IMR-90 (cell line): Measurements from ENCODE around the gene PPP1R1A. TPM values are rescaled to one million over a fixed set of nuclear protein-coding genes. Genes with fewer than 3 reads are reported as not detected.

Experiments
- ATAC-seq: fragments of 200-7000 bp; cut with Tn5 transposase; 2 replicates; pipeline ENCODE4 v1.9.1; 2020; ENCODE audit warnings: low read depth, mild to moderate bottlenecking, moderate library complexity
- BruUV-seq: library from RNA; stranded (reverse); fragments of 400-500 nt; replicated peaks from 2 replicates; lab custom pipeline; 2021; lab: Mats Ljungman, UMichigan
- CTCF ChIA-PET: fragments of 300-600 bp; formaldehyde crosslinking; extraction: SDS; loops from one replicate; lab custom pipeline; 2021; ENCODE audit warnings: antibody characterized with exemption; lab: Yijun Ruan, JAX
- POLR2A ChIA-PET: fragments of 300-600 bp; sonication (Branson Sonifier 250); formaldehyde crosslinking; loops from one replicate; lab custom pipeline; 2022; ENCODE audit warnings: antibody characterized with exemption; ENCODE audit not compliant: unreplicated experiment; lab: Charles Lee
- DNase-seq: peaks from one replicate; pipeline ENCODE4 v3.0.0; 2013
- H2AFZ ChIP-seq: replicated peaks from 2 replicates; pipeline ENCODE3; 2013; ENCODE audit warnings: low read length, mild to moderate bottlenecking; ENCODE audit not compliant: poor library complexity
- H2AK5ac ChIP-seq: 2 replicates; pipeline ENCODE4 v1.6.1; 2013; ENCODE audit warnings: low read depth, low read length, inconsistent platforms
- H2AK9ac ChIP-seq: replicated peaks from 2 replicates; pipeline ENCODE3; 2013; ENCODE audit warnings: mild to moderate bottlenecking, low read depth, low read length, moderate library complexity; ENCODE audit not compliant: poor library complexity
- H2BK120ac ChIP-seq: 2 replicates; pipeline ENCODE4 v1.6.1; 2013; ENCODE audit warnings: low read depth, low read length, inconsistent platforms
- H2BK15ac ChIP-seq: 3 replicates; pipeline ENCODE4 v1.6.1; 2013; ENCODE audit warnings: low read depth, low read length, inconsistent platforms
- H2BK20ac ChIP-seq: 2 replicates; pipeline ENCODE4 v1.6.1; 2013; ENCODE audit warnings: low read depth, mild to moderate bottlenecking, inconsistent platforms, low read length, moderate library complexity
- H2BK5ac ChIP-seq: 2 replicates; pipeline ENCODE4 v1.6.1; 2013; ENCODE audit warnings: mild to moderate bottlenecking, low read depth, low read length, inconsistent platforms; ENCODE audit not compliant: poor library complexity, severe bottlenecking
- H3K14ac ChIP-seq: replicated peaks from 2 replicates; pipeline ENCODE4 v1.6.1; 2013; ENCODE audit warnings: low read depth, low read length, inconsistent platforms
- H3K18ac ChIP-seq: 2 replicates; pipeline ENCODE4 v1.6.1; 2013; ENCODE audit warnings: low read depth, low read length, control low read depth
- H3K23ac ChIP-seq: 2 replicates; pipeline ENCODE4 v1.6.1; 2013; ENCODE audit warnings: low read depth, low read length, inconsistent platforms
- H3K27ac ChIP-seq: 2 replicates; pipeline ENCODE4 v1.5.1; 2013; ENCODE audit warnings: mild to moderate bottlenecking, control low read depth, low read length; ENCODE audit not compliant: insufficient read depth
- H3K27me3 ChIP-seq: 2 replicates; pipeline ENCODE4 v1.6.1; 2013; ENCODE audit warnings: low read length; ENCODE audit not compliant: control insufficient read depth, insufficient read depth
- H3K36me3 ChIP-seq: 2 replicates; pipeline ENCODE4 v1.6.1; 2013; ENCODE audit warnings: low read length, mixed read lengths; ENCODE audit not compliant: control insufficient read depth, insufficient read depth
- H3K4ac ChIP-seq: 2 replicates; pipeline ENCODE4 v1.6.1; 2013; ENCODE audit warnings: low read depth, low read length, inconsistent platforms
- H3K4me1 ChIP-seq: 2 replicates; pipeline ENCODE4 v1.6.1; 2013; ENCODE audit warnings: low read length, mixed read lengths; ENCODE audit not compliant: control insufficient read depth, insufficient read depth
- H3K4me2 ChIP-seq: 2 replicates; pipeline ENCODE4 v1.6.1; 2013; ENCODE audit warnings: low read depth, mild to moderate bottlenecking, control low read depth, low read length, moderate library complexity
- H3K4me3 ChIP-seq: 2 replicates; pipeline ENCODE4 v1.5.1; 2013; ENCODE audit warnings: low read depth, mild to moderate bottlenecking, control low read depth, low read length, moderate library complexity; ENCODE audit not compliant: insufficient read depth
- H3K56ac ChIP-seq: 2 replicates; pipeline ENCODE4 v1.6.1; 2013; ENCODE audit warnings: low read length, inconsistent platforms; ENCODE audit not compliant: insufficient read depth; ENCODE audit errors: extremely low read depth
- H3K79me1 ChIP-seq, 2 experiments: 2 replicates each; pipeline ENCODE4 v1.6.1; 2013; ENCODE audit warnings: low read length in 2 of 2, inconsistent platforms in 1 of 2, low read depth in 1 of 2
- H3K9ac ChIP-seq: 2 replicates; pipeline ENCODE4 v1.6.1; 2013; ENCODE audit warnings: low read depth, low read length, control low read depth
- H3K9me1 ChIP-seq: 2 replicates; pipeline ENCODE4 v1.6.1; 2013; ENCODE audit warnings: low read length, inconsistent platforms; ENCODE audit not compliant: insufficient read depth
- H3K9me3 ChIP-seq: 2 replicates; pipeline ENCODE4 v1.6.1; 2013; ENCODE audit warnings: low read length; ENCODE audit not compliant: control insufficient read depth, insufficient read depth
- H4K20me1 ChIP-seq: 2 replicates; pipeline ENCODE4 v1.6.1; 2013; ENCODE audit warnings: low read length, inconsistent platforms; ENCODE audit not compliant: insufficient read depth
- H4K5ac ChIP-seq: 2 replicates; pipeline ENCODE4 v1.6.1; 2013; ENCODE audit warnings: mild to moderate bottlenecking, low read depth, low read length, control low read depth
- H4K8ac ChIP-seq, 2 experiments: 2 replicates each; pipeline ENCODE4 v1.6.1; 2013; ENCODE audit warnings: low read depth in 2 of 2, low read length in 2 of 2, control low read depth in 1 of 2, inconsistent platforms in 1 of 2
- H4K91ac ChIP-seq: 2 replicates; pipeline ENCODE4 v1.6.1; 2013; ENCODE audit warnings: low read depth, low read length, inconsistent platforms; ENCODE audit not compliant: insufficient read depth
- BHLHE40 ChIP-seq: fragments of 150-350 bp; IDR thresholded peaks from 2 replicates; pipeline ENCODE4 v1.6.1; 2016; ENCODE audit warnings: mild to moderate bottlenecking, low read depth, low read length
- CHD1 ChIP-seq: IDR thresholded peaks from 2 replicates; pipeline ENCODE4 v1.6.1; 2012; ENCODE audit warnings: low read depth, low read length, improper control_type of control experiment
- CTCF ChIP-seq: conservative IDR thresholded peaks from 2 replicates; pipeline ENCODE4 v1.5.1; 2012; ENCODE audit warnings: mild to moderate bottlenecking, low read depth, low read length, improper control_type of control experiment
- ELK1 ChIP-seq: fragments of 150-350 bp; IDR thresholded peaks from 2 replicates; pipeline ENCODE4 v1.6.1; 2016; ENCODE audit warnings: low read depth, mild to moderate bottlenecking, low read length, moderate library complexity, borderline replicate concordance
- FOS ChIP-seq: fragments of 150-350 bp; IDR thresholded peaks from 2 replicates; pipeline ENCODE4 v1.6.1; 2016; ENCODE audit warnings: low read depth, low read length
- MAFK ChIP-seq: IDR thresholded peaks from 2 replicates; pipeline ENCODE4 v1.6.1; 2012; ENCODE audit warnings: low read depth, low read length, improper control_type of control experiment
- MAZ ChIP-seq: IDR thresholded peaks from 2 replicates; pipeline ENCODE4 v1.6.1; 2012; ENCODE audit warnings: low read depth, mild to moderate bottlenecking, low read length, improper control_type of control experiment, moderate library complexity, borderline replicate concordance
- NFE2L2 ChIP-seq: fragments of 150-350 bp; IDR thresholded peaks from 2 replicates; pipeline ENCODE4 v1.6.1; 2016; ENCODE audit warnings: low read depth, mild to moderate bottlenecking, low read length
- RCOR1 ChIP-seq: IDR thresholded peaks from 2 replicates; pipeline ENCODE4 v1.6.1; 2012; ENCODE audit warnings: mild to moderate bottlenecking, low read length, improper control_type of control experiment; ENCODE audit not compliant: insufficient replicate concordance
- RFX5 ChIP-seq: IDR thresholded peaks from 2 replicates; pipeline ENCODE4 v1.8.0; 2012; ENCODE audit warnings: low read depth, mild to moderate bottlenecking, low read length, moderate library complexity
- SMC3 ChIP-seq: fragments of 150-350 bp; IDR thresholded peaks from 2 replicates; pipeline ENCODE4 v1.6.1; 2016; ENCODE audit warnings: low read depth, mild to moderate bottlenecking, antibody characterized with exemption, low read length, moderate library complexity
- USF2 ChIP-seq: fragments of 150-350 bp; IDR thresholded peaks from 2 replicates; pipeline ENCODE4 v1.6.1; 2017; ENCODE audit warnings: mild to moderate bottlenecking, antibody characterized with exemption, low read length, low read depth
- WGBS, 2 experiments: methylation state at CpG; one replicate each; pipeline versions ENCODE4 v1.1.5 to v1.1.7; 2013; ENCODE audit warnings: missing lambda C conversion rate in 2 of 2; ENCODE audit not compliant: insufficient read length in 1 of 2; ENCODE audit errors: extremely low coverage in 2 of 2; 5-methylcytosine and 5-hydroxymethylcytosine counted together
- dilution Hi-C: fragments of 300-500 bp; cut with HindIII; formaldehyde crosslinking; loops from one replicate; pipeline ENCODE4 v1.14.3; 2018; ENCODE audit warnings: low sequenced_read_pairs; ENCODE audit not compliant: unreplicated experiment
- in situ Hi-C: fragments of 300-500 bp; cut with MboI; formaldehyde crosslinking; loops from 3 replicates; pipeline ENCODE4 v1.14.3; 2019; ENCODE audit warnings: low sequenced_read_pairs, inconsistent platforms, mixed read lengths
- intact Hi-C: fragments of 100-400 bp; cut with micrococcal nuclease; formaldehyde crosslinking; loops from 2 replicates; pipeline ENCODE4 v1.10.0; 2022
- polyA plus RNA-seq, 3 experiments: library from polyadenylated mRNA; depleted of rRNA; stranded (reverse); fragments of >200 nt; gene quantifications; 2 replicates each; pipeline ENCODE4 v1.2.3, GENCODE V29; 2012; ENCODE audit warnings: low replicate concordance in 1 of 3
- total RNA-seq: library from RNA; depleted of rRNA; stranded (reverse); fragments of >200 nt; gene quantifications from 2 replicates; pipeline ENCODE4 v1.2.3, GENCODE V29; 2012

PPP1R1A gene
- total and polyA plus RNA-seq, 2 of the 4 experiments (the other 2 are of a cell fraction) = not detected

- intact Hi-C loops (no loop called here), dilution Hi-C loops (no loop called here), in situ Hi-C loops (no loop called here)
- BruUV-seq = no TSS peak
- Histone ChIP-seq H4K8ac (no peak overlapping the region), H3K27ac (no peak overlapping the region), H3K4me3 (no peak overlapping the region), H2BK5ac (no peak overlapping the region), H2AFZ (no peak overlapping the region), H3K4me2 (no peak overlapping the region), H4K91ac (no peak overlapping the region), H2BK20ac (no peak overlapping the region), H3K9me3 (no peaks in the 10 kb centered on the region), H3K27me3 (peaks cover 45% of the 10 kb centered on the region), H2AK5ac (no peak overlapping the region), H3K79me1 (no peaks in the 10 kb centered on the region), H2BK15ac (no peak overlapping the region), H3K18ac (no peak overlapping the region), H3K4ac (no peak overlapping the region), H3K4me1 (no peaks in the 10 kb centered on the region), H3K56ac (no peak overlapping the region), H4K20me1 (no peaks in the 10 kb centered on the region), H3K36me3 (no peaks in the 10 kb centered on the region), H2BK120ac (no peak overlapping the region), H3K23ac (no peak overlapping the region), H3K9me1 (no peaks in the 10 kb centered on the region), H3K9ac (no peak overlapping the region), H3K14ac (no peak overlapping the region), H4K5ac (no peak overlapping the region), H2AK9ac (no peak overlapping the region)
- DNase-seq (no peak), ATAC-seq (no peak)
- no CpG with 5 or more reads among the region's 2 CpGs for WGBS, 2 experiments
- ChIA-PET CTCF (no interaction called here), POLR2A (no interaction called here)
- TF ChIP-seq BHLHE40 = no peak
- no peak for TF ChIP-seq CTCF
- TF ChIP-seq SMC3 = no peak
- no peak for TF ChIP-seq USF2
- TF ChIP-seq MAZ = no peak
- TF ChIP-seq CHD1 = no peak
- no peak for TF ChIP-seq FOS
- TF ChIP-seq ELK1 = no peak
- no peak for TF ChIP-seq RFX5
- no peak for TF ChIP-seq MAFK
- TF ChIP-seq NFE2L2 = no peak
- TF ChIP-seq RCOR1 = no peak
Measured at GRCh38 chr12:54546511-54546910, 41.9 kb downstream of the PPP1R1A start.
